Mesodermal cell (in vitro differentiated cells): ENCODE measurements around the gene CEP70.
"Not testable (repeated sequence)": the region's sequence is repeated elsewhere in the genome, so short reads cannot be mapped to it uniquely, and the experiment has no call there.

Source experiments
- H3K27ac ChIP-seq: 2 replicates; pipeline ENCODE4 v1.7.0; 2013; ENCODE audit warnings: mild to moderate bottlenecking, low read depth, low read length, moderate library complexity; ENCODE audit not compliant: severe bottlenecking
- H3K36me3 ChIP-seq: 2 replicates; pipeline ENCODE4 v1.7.1; 2013; ENCODE audit warnings: mild to moderate bottlenecking, low read length, moderate library complexity; ENCODE audit not compliant: control insufficient read depth, insufficient read depth
- H3K4me1 ChIP-seq: one replicate; pipeline ENCODE4 v1.7.1; 2013; ENCODE audit warnings: mild to moderate bottlenecking, low read length; ENCODE audit not compliant: insufficient read depth, control insufficient read depth, poor library complexity, severe bottlenecking
- H3K4me3 ChIP-seq: 2 replicates; pipeline ENCODE4 v1.7.0; 2013; ENCODE audit warnings: low read length, control low read depth, mild to moderate bottlenecking; ENCODE audit not compliant: insufficient read depth, poor library complexity, severe bottlenecking; ENCODE audit errors: extremely low read depth
- H3K9me3 ChIP-seq: 2 replicates; pipeline ENCODE4 v1.7.1; 2013; ENCODE audit warnings: mild to moderate bottlenecking, low read length, moderate library complexity; ENCODE audit not compliant: control insufficient read depth
- WGBS, 2 experiments: methylation state at CpG; one replicate each; pipeline ENCODE4 v1.1.5; 2013; ENCODE audit warnings: missing lambda C conversion rate in 2 of 2; ENCODE audit not compliant: insufficient coverage in 2 of 2; 5-methylcytosine and 5-hydroxymethylcytosine counted together

The CEP70 gene

GRCh38 chr3:138609898-138610266, 15.8 kb upstream of the CEP70 start:
- Histone ChIP-seq H3K27ac (no peak overlapping the region), H3K4me3 (no peak overlapping the region), H3K36me3 (no peaks in the 10 kb centered on the region), H3K9me3 (no peaks in the 10 kb centered on the region), H3K4me1 (no peaks in the 10 kb centered on the region)
- whole genome bisulfite sequencing, 2 experiments: 72 to 88% methylated on average over 1 to 4 of the region's 6 CpGs

GRCh38 chr3:138608322-138609135, 14.5 kb upstream of the CEP70 start, which contains the start of gene FAIM:
TSS of gene FAIM (plus strand) at chr3:138608771. CDS start at chr3:138619727, 10,956 bp downstream.
- H3K4me1 ChIP-seq: no peaks in the 10 kb centered on the region
- H3K27ac ChIP-seq: peak within 1 kb of the TSS; percentile 74
- 4% methylated on average over 49 to 57 of the region's 68 CpGs for WGBS, 2 experiments
- H3K36me3 ChIP-seq: no peaks in the 10 kb centered on the region
- H3K9me3 ChIP-seq: no peaks in the 10 kb centered on the region
- peak within 1 kb of the TSS; percentile 58 for H3K4me3 ChIP-seq

DNA sequence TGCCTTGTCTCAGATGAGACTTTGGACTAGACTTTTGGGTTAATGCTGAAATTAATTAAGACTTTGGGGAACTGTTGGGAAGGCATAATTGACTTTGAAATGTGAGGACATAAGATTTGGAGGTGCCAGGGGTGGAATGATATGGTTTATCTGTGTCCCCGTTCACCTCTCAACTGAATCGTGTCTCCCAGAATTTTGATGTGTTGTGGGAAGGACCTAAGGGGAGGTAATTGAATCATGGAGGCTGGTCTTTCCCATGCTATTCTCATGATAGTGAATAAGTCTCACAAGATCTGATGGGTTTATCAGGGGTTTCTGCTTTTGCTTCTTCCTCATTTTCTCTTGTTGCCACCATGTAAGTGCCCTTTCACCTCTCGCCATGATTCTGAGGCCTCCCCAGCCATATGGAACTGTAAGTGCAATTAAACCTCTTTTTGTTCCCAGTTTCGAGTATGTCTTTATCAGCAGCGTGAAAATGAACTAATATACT, 10.1 kb upstream of the CEP70 start:
- not testable (repeated sequence) for H3K36me3 ChIP-seq, H3K4me3 ChIP-seq, H3K4me1 ChIP-seq, H3K9me3 ChIP-seq, H3K27ac ChIP-seq
- 95 to 100% methylated on average over 3 of the region's 5 CpGs for WGBS, 2 experiments

- not testable (repeated sequence) for H3K9me3 ChIP-seq, H3K27ac ChIP-seq, H3K4me1 ChIP-seq, H3K4me3 ChIP-seq, H3K36me3 ChIP-seq
- 83 to 92% methylated on average over 1 of the region's 2 CpGs for whole genome bisulfite sequencing, 2 experiments
Observed at GRCh38 chr3:138601661-138602060, 7.6 kb upstream of the CEP70 start.

DNA sequence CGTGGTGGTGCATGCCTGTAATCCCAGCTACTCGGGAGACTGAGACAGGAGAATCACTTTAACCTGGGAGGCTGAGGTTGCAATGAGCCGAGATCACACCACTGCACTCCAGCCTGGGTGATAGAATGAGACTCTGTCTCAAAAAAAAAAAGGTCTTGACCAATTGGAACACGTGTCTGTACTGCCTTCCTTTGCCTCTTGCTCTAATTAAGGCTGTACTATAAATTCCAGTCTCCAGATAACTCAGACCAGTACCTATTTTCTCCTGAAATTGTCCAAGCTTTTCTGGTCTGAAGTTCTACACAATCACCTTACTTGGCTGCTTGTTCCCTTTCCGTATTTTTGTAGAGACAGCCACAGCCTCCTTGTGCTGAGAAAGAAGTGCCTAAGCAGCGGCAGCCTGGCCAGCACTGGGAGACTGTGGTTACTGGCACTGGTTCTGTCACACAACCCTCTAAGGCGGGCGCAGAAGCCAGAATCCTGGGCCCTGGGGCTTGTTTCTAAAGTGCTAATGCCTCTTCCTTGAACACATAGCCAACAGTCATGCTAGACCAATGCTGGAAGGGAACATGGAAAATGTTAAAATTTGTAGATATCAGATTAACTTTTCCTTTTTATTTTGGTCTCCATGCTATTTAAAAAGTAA, 6.2 kb upstream of the CEP70 start:
- WGBS, 2 experiments: 85 to 86% methylated on average over 4 to 7 of the region's 8 CpGs
- Histone ChIP-seq H3K4me3 (no peak overlapping the region), H3K36me3 (no peaks in the 10 kb centered on the region), H3K27ac (no peak overlapping the region), H3K4me1 (no peaks in the 10 kb centered on the region), H3K9me3 (peaks cover 4% of the 10 kb centered on the region)

- H3K36me3 ChIP-seq: no peaks in the 10 kb centered on the region
- H3K27ac ChIP-seq: no peak overlapping the region
- no peak overlapping the region for H3K4me3 ChIP-seq
- H3K4me1 ChIP-seq: no peaks in the 10 kb centered on the region
- 91% methylated on average over 3 of the region's 3 CpGs; no CpG with 5 or more reads in 1 of the 2 experiments for WGBS, 2 experiments
- peaks cover 4% of the 10 kb centered on the region for H3K9me3 ChIP-seq
Observed at GRCh38 chr3:138598534-138598933, 4.5 kb upstream of the CEP70 start.

GRCh38 chr3:138597186-138597976, 3.3 kb upstream of the CEP70 start:
- WGBS, 2 experiments: 67 to 81% methylated on average over 1 to 2 of the region's 6 CpGs
- H3K36me3 ChIP-seq, H3K4me1 ChIP-seq, H3K9me3 ChIP-seq, H3K4me3 ChIP-seq, H3K27ac ChIP-seq: not testable (repeated sequence)

DNA sequence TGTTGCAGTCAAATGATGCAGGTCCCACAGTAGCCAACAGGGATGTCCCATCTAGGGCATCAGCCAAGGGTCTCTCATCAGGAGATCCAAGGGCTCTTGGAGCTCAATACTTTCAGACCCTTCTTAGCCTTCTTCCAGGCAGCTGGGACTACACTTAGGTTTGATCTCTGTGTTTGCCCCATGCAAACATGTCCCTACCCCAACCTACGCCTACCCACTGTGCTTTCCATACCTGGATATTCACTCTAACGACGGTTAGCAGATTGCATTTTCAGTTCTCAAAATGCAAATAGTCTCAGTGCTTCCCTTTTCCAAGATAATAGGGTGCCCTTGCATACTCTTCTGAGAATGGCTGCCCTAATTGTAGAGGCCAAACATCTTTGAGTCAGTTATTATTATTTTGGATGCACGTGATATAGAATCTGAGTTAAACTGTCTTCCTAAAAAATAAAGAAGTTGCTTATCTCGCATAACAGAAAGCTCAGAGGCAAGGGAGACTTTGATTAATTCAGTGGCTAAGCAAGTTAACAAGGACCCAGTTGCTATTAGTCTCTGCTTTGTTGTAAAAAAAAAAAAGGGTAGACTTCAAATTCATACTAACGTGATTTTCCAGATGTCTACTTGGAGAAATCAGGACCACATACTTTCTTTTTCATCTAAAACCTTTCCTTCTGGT, 1.0 kb upstream of the CEP70 start:
- Histone ChIP-seq H3K27ac (no peak overlapping the region), H3K9me3 (no peaks in the 10 kb centered on the region), H3K4me3 (peak overlapping the region; percentile 75), H3K4me1 (no peaks in the 10 kb centered on the region), H3K36me3 (peaks cover 5% of the 10 kb centered on the region)
- WGBS, 2 experiments: 59 to 68% methylated on average over 4 to 6 of the region's 6 CpGs

DNA sequence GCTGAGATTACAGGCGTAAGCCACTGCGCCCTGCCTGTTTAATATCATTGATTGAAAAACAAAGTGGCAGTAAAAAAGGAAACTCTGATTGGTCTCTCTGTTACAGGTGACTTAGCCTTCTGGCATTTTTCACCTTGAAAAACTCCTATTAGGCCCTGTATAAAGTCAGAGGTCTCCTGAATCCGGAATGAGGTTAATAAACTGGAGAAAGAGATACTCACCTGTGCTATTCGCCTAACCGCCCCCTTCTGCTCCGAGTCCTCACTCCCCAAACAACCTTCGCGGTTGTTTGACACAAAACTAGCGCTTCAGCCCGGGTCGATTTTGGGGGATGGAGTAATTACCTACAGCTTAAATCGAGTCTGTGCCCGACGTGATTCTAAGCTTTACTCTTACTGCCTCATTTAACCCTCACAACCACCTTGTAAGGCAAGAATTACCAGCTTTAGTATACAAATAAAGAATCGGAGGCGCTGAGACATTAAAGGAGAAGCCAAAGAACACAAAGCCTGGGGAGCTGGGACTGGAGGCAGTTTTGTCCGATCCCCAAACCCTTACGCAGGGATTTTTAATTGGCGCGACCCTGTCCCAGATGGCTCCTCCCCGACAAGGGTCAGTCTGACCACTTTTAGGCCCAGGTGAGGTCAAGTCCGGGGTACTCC, 441 bp downstream of the CEP70 start:
- WGBS, 2 experiments: 14 to 16% methylated on average over 12 to 17 of the region's 22 CpGs
- peak overlapping the region; percentile 75 for H3K4me3 ChIP-seq
- H3K36me3 ChIP-seq: peaks cover 5% of the 10 kb centered on the region
- peak overlapping the region; percentile 39 for H3K27ac ChIP-seq
- no peaks in the 10 kb centered on the region for H3K9me3 ChIP-seq
- no peaks in the 10 kb centered on the region for H3K4me1 ChIP-seq

- no peak overlapping the region for H3K27ac ChIP-seq
- peaks cover 5% of the 10 kb centered on the region for H3K36me3 ChIP-seq
- no peak overlapping the region for H3K4me3 ChIP-seq
- no peaks in the 10 kb centered on the region for H3K4me1 ChIP-seq
- H3K9me3 ChIP-seq: no peaks in the 10 kb centered on the region
- WGBS, 2 experiments: 80 to 100% methylated on average over 1 of the region's 1 CpG
Observed at GRCh38 chr3:138591392-138591791, 2.7 kb downstream of the CEP70 start.
